ENCODE measurements around the gene STXBP6. TPM values are rescaled to one million over a fixed set of nuclear protein-coding genes. Genes with fewer than 3 reads are reported as not detected.

The STXBP6 gene
- total and polyA plus RNA-seq, 10 of the 15 experiments (the other 5 are each of a cell fraction or from before 2014, with no cell fraction given): 1.2 to 47.3 (median 1.9) TPM

DNA sequence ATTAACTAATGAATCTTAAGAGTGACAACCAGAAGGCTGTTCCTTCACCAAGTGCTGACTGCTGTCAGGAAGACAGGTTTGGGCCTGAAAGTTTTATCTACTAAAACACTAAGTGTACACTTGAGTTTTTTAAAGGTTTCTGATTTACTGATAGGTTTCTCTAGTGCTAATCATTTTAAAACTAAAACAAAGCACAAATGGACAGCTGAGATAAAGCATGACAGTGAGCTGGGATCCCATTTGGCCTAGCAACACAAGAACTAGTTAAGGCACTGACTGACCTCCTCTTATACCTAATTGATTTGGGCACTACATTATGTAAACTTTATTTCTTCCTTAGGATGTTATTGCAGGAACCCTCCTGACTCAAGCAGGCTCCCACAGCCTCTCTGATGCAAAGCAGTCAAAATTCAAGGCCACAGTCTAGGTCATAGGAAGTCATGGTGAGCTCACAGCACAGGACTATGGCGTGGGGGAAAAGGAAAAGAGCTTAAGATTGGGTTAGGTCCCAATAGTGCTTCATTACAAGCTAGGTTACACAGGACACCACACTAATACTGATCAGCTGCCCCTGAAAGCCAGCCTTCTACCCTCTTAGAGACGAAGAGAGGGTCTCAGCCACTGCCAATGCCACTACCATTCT is 3.5 kb downstream of the STXBP6 start:
- ATAC-seq (no peak), FAIRE-seq (no peak), DNase-seq (ENCODE audit: low read depth, low spot score) (no peak)
- CTCF ChIA-PET: interaction anchor here (0.6 to 3.7 kb wide), 7 partner anchors 11 to 241 kb away, joined by 3 to 15 read pairs (median 3); no protein-coding TSS in a partner anchor
- no peak overlapping the region for H3K9ac ChIP-seq (ENCODE audit: control insufficient read depth, insufficient read depth, low read length)
- POLR2A ChIA-PET: interaction anchor here (0.8 to 1.3 kb wide), 2 partner anchors 9 to 17 kb away, joined by 3 to 4 read pairs; no protein-coding TSS in a partner anchor
- intact Hi-C loops (cut with micrococcal nuclease; ENCODE audit: unreplicated experiment) (no loop called here), in situ Hi-C loops (cut with MboI) (no loop called here)
- H3K4me2 ChIP-seq (ENCODE audit: control insufficient read depth, insufficient read depth): no peak overlapping the region
- no peak overlapping the region for H2AFZ ChIP-seq (ENCODE audit: control insufficient read depth, low read depth, low read length)
- H3K27ac ChIP-seq (ENCODE audit: control insufficient read depth, insufficient read depth): no peak overlapping the region
- H3K4me1 ChIP-seq (ENCODE audit: control insufficient read depth, insufficient read depth, low read length): no peaks in the 10 kb centered on the region
- no peaks in the 10 kb centered on the region for H4K20me1 ChIP-seq (ENCODE audit: control insufficient read depth, insufficient read depth)
- 0% methylated on average over 2 of the region's 2 CpGs for WGBS (ENCODE audit: insufficient coverage, insufficient replicate concordance, low lambda C conversion rate, missing lambda C conversion rate)
- TF ChIP-seq, protein P1, sequence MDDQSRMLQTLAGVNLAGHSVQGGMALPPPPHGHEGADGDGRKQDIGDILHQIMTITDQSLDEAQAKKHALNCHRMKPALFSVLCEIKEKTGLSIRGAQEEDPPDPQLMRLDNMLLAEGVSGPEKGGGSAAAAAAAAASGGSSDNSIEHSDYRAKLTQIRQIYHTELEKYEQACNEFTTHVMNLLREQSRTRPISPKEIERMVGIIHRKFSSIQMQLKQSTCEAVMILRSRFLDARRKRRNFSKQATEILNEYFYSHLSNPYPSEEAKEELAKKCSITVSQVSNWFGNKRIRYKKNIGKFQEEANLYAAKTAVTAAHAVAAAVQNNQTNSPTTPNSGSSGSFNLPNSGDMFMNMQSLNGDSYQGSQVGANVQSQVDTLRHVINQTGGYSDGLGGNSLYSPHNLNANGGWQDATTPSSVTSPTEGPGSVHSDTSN (IDR thresholded peaks at IDR 0.05; ENCODE audit: insufficient replicate concordance, low read depth, low read length): no peak
- TF ChIP-seq DPF2 (IDR thresholded peaks at IDR 0.05): no peak
- no peak for TF ChIP-seq IKZF1 (conservative IDR thresholded peaks at IDR 0.05)
- no peak for TF ChIP-seq LARP7 (IDR thresholded peaks at IDR 0.05)
- no peak for TF ChIP-seq CEBPB (IDR thresholded peaks at IDR 0.05; ENCODE audit: borderline replicate concordance in 1 of 2, low read depth in 2 of 2, low read length in 2 of 2)
- no peak for TF ChIP-seq SRF (IDR thresholded peaks at IDR 0.05; ENCODE audit: low read depth in 2 of 2, low read length in 2 of 2)
- TF ChIP-seq, protein P2, sequence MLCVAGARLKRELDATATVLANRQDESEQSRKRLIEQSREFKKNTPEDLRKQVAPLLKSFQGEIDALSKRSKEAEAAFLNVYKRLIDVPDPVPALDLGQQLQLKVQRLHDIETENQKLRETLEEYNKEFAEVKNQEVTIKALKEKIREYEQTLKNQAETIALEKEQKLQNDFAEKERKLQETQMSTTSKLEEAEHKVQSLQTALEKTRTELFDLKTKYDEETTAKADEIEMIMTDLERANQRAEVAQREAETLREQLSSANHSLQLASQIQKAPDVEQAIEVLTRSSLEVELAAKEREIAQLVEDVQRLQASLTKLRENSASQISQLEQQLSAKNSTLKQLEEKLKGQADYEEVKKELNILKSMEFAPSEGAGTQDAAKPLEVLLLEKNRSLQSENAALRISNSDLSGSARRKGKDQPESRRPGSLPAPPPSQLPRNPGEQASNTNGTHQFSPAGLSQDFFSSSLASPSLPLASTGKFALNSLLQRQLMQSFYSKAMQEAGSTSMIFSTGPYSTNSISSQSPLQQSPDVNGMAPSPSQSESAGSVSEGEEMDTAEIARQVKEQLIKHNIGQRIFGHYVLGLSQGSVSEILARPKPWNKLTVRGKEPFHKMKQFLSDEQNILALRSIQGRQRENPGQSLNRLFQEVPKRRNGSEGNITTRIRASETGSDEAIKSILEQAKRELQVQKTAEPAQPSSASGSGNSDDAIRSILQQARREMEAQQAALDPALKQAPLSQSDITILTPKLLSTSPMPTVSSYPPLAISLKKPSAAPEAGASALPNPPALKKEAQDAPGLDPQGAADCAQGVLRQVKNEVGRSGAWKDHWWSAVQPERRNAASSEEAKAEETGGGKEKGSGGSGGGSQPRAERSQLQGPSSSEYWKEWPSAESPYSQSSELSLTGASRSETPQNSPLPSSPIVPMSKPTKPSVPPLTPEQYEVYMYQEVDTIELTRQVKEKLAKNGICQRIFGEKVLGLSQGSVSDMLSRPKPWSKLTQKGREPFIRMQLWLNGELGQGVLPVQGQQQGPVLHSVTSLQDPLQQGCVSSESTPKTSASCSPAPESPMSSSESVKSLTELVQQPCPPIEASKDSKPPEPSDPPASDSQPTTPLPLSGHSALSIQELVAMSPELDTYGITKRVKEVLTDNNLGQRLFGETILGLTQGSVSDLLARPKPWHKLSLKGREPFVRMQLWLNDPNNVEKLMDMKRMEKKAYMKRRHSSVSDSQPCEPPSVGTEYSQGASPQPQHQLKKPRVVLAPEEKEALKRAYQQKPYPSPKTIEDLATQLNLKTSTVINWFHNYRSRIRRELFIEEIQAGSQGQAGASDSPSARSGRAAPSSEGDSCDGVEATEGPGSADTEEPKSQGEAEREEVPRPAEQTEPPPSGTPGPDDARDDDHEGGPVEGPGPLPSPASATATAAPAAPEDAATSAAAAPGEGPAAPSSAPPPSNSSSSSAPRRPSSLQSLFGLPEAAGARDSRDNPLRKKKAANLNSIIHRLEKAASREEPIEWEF (IDR thresholded peaks at IDR 0.05; ENCODE audit: insufficient replicate concordance, low read depth, low read length): no peak
- TF ChIP-seq TCF7 (IDR thresholded peaks at IDR 0.05; ENCODE audit: borderline replicate concordance): no peak
- no peak for TF ChIP-seq FOS (IDR thresholded peaks at IDR 0.05; ENCODE audit: borderline replicate concordance, extremely low read depth, insufficient read length)
- TF ChIP-seq ZNF384 (IDR thresholded peaks at IDR 0.05; ENCODE audit: borderline replicate concordance, low read depth, low read length): no peak
- TF ChIP-seq TAF1 (IDR thresholded peaks at IDR 0.05; ENCODE audit: borderline replicate concordance, low read depth, low read length): no peak
- TF ChIP-seq, protein P3, sequence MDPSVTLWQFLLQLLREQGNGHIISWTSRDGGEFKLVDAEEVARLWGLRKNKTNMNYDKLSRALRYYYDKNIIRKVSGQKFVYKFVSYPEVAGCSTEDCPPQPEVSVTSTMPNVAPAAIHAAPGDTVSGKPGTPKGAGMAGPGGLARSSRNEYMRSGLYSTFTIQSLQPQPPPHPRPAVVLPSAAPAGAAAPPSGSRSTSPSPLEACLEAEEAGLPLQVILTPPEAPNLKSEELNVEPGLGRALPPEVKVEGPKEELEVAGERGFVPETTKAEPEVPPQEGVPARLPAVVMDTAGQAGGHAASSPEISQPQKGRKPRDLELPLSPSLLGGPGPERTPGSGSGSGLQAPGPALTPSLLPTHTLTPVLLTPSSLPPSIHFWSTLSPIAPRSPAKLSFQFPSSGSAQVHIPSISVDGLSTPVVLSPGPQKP (IDR thresholded peaks at IDR 0.05; ENCODE audit: low read depth, low read length): no peak
- TF ChIP-seq KLF5 (IDR thresholded peaks at IDR 0.05; ENCODE audit: partially characterized antibody): no peak
- TF ChIP-seq ZNF207 (IDR thresholded peaks at IDR 0.05; ENCODE audit: borderline replicate concordance): no peak
- TF ChIP-seq SMARCA5 (IDR thresholded peaks at IDR 0.05): no peak
- no peak for TF ChIP-seq GABPA (IDR thresholded peaks at IDR 0.05; ENCODE audit: low read depth)
- TF ChIP-seq YY1 (IDR thresholded peaks at IDR 0.05; ENCODE audit: low read depth, low read length): no peak
- TF ChIP-seq HCFC1 (IDR thresholded peaks at IDR 0.05; ENCODE audit: low read length): no peak
- peaks cover 0 to 4% of the 10 kb centered on the region in 2 experiments; a peak in 1 of 4 replicates for H3K27me3 ChIP-seq (replicated peaks in 1 of 2; ENCODE audit: control insufficient read depth in 2 of 2, insufficient read depth in 2 of 2, low read length in 1 of 2)
- H3K79me2 ChIP-seq (ENCODE audit: control insufficient read depth, insufficient read depth, low read length): no peaks in the 10 kb centered on the region
- no peaks in the 10 kb centered on the region for H3K36me3 ChIP-seq (ENCODE audit: control insufficient read depth in 2 of 2, insufficient read depth in 2 of 2, low read length in 1 of 2)
- BruUV-seq (replicated peaks): no TSS peak
- no peak overlapping the region for H3K4me3 ChIP-seq
- no peaks in the 10 kb centered on the region for H3K9me3 ChIP-seq (replicated peaks; ENCODE audit: control insufficient read depth, insufficient read depth, low read length)
- RAD21 ChIA-PET (ENCODE audit: unreplicated experiment): interaction anchor here (0.6 to 2.9 kb wide), 7 partner anchors 10 to 239 kb away, joined by 3 to 27 read pairs (median 4); no protein-coding TSS in a partner anchor
- SMC1A ChIA-PET (ENCODE audit: uncharacterized antibody, unreplicated experiment): interaction anchor here (1.0 to 4.5 kb wide), 12 partner anchors 10 to 241 kb away, joined by 3 to 25 read pairs (median 6); no protein-coding TSS in a partner anchor
